Measurements from ENCODE around the gene HOXC11.

HOXC11 gene

DNA sequence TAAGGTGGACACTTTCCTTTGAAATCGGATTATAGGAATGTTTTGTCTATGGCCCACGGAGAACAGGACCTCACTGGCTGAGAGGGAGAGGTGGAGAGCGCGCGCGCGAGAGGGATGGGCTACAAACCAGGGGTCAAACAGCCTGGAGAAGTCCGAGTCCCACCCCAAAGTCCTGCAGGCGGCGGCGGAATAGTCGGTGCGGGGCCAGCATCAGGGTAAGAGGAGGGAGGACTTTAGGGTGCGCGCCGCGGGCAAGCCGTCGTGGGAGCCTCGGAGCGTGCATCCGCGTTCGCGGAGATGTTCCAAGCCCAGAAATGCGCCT, 32.6 kb downstream of the HOXC11 start:
- H3K9ac ChIP-seq (ENCODE audit: low read depth, low read length), result no peak overlapping the region
- no peaks in the 10 kb centered on the region; the same call in 1 of the 2 replicates for H3K4me1 ChIP-seq (ENCODE audit: insufficient read depth, low read length)
- no peaks in the 10 kb centered on the region for H3K36me3 ChIP-seq (ENCODE audit: insufficient read depth, low read length)
- peaks cover 3% of the 10 kb centered on the region; the same call in 1 of the 2 replicates for H3K9me3 ChIP-seq (ENCODE audit: control insufficient read depth, insufficient read depth, low read length)

DNA sequence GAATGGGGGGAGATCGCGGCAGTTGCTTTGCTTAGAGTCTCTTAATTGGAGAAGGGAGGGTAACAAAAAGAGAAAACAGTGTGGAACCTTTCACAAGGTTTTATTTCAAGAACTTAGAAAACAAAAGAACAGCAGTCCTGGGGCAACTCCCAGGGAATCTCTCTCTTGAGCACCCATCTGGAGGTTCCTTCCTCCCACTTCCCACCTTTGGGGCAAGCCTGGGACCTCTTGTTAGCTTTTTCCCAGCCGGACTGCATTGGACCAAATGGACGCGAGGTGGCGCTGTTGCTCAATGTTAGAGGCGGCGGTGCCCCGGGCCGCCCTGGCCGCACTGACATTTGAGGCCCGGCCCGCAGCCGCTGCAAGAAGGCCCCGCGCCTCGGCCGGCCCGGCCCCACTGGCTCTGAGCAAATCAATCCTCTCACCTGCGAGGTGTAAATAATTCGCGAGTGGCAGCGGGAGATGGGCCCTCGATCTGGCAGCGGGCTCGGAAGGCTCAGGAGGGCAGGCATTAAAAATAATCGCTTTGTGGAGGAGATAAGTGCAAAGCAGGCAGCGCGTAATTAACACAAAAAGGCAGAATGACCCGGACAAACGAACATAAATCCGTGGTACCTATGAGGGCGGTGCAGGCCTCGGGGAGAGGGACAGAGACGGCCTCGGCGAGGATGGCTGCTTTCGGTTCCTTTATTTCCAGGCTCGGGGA, 33.1 kb downstream of the HOXC11 start:
- Histone ChIP-seq H3K9me3 (ENCODE audit: control insufficient read depth, insufficient read depth, low read length) (peaks cover 3% of the 10 kb centered on the region; the same call in 1 of the 2 replicates), H3K36me3 (ENCODE audit: insufficient read depth, low read length) (no peaks in the 10 kb centered on the region), H3K4me1 (ENCODE audit: insufficient read depth, low read length) (no peaks in the 10 kb centered on the region; the same call in 1 of the 2 replicates), H3K9ac (ENCODE audit: low read depth, low read length) (no peak overlapping the region)

DNA sequence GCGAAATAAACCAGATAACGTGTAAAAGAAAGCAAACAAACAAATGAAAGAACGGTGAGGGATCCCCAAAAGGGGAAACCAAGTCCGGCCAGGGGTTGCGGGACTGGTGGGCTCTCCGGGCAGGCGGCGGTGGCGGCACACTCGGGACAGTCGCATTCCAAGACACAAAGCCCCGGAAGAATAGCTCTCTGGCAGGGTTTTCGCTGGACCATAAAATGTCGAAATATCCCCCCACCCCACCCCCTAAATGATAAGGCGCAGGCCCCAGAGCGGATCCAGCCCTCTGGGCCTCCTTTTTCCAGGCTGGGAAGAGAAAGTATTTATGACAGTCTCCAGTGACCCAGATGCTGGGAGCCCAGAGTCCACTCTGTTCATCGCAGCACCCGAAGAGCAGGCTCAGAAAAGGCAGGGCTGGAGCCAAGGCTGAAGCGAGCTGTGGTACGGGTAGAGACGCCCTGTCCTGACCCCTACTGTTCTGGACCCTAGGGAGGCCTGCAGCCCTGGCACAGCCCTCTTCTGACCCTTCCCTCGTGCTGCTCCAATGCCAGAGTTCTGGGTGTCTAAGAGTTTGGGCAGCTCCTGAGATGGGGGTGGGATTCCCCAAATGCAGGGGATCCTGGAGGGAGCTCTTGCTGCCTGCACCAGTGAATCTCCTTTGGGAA, 33.8 kb downstream of the HOXC11 start:
- Histone ChIP-seq H3K9ac (ENCODE audit: low read depth, low read length) (no peak overlapping the region), H3K36me3 (ENCODE audit: insufficient read depth, low read length) (no peaks in the 10 kb centered on the region), H3K4me1 (ENCODE audit: insufficient read depth, low read length) (no peaks in the 10 kb centered on the region; the same call in 1 of the 2 replicates), H3K9me3 (ENCODE audit: control insufficient read depth, insufficient read depth, low read length) (peaks cover 3% of the 10 kb centered on the region; the same call in 1 of the 2 replicates)

DNA sequence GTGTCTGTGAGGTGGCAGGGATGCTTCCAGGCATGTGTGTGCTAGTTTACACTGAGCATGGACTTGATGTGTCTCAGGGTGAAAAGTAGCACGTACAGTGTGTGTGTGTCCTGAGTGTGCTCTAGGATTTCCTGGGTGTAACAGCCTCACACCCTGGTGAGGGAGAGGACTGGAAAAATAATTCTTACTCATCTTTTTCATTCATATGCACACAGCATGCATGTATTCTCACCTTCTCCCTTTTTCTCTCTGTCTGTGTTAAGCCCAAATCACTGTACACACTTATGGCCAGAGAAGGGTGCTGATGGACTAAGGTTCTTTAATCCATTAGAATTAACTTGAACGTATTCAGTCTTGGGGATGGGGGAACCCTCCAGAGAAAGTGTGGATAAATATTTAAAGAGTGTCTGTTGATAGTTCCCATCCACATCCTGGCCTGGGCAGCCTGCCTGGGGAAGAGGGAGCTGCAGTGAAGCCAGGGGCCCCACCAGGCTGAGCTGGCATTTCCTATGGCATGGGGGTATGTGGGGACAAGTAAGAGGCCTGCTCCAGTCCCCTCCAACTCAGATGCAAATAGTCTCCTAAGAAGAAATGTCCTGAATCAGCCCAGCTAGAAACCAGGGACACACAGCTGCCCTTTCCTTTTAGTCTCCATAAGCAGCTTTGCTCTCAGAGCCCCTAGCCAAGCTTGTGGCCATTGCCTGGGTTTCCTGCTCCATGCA, 34.8 kb downstream of the HOXC11 start:
- Histone ChIP-seq H3K36me3 (ENCODE audit: insufficient read depth, low read length) (no peaks in the 10 kb centered on the region), H3K4me1 (ENCODE audit: insufficient read depth, low read length) (no peaks in the 10 kb centered on the region; the same call in 1 of the 2 replicates), H3K9ac (ENCODE audit: low read depth, low read length) (no peak overlapping the region), H3K9me3 (ENCODE audit: control insufficient read depth, insufficient read depth, low read length) (peaks cover 3% of the 10 kb centered on the region; the same call in 1 of the 2 replicates)

DNA sequence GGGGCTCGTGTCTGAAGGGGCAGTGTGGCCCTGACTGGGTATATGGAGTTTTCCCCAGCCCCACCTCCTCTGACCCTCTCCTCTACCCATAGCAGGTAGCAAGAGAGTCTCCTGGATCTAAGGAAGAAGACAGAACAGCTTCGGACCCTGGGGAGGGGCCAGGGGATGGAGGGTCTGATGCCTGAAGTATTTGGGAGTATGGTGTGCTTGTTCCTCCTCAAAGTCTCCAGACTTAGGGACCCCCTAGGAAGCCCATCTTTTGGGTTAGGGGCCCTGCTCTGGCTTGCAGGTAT, 35.3 kb downstream of the HOXC11 start:
- Histone ChIP-seq H3K9me3 (ENCODE audit: control insufficient read depth, insufficient read depth, low read length) (peaks cover 3% of the 10 kb centered on the region; the same call in 1 of the 2 replicates), H3K9ac (ENCODE audit: low read depth, low read length) (no peak overlapping the region), H3K4me1 (ENCODE audit: insufficient read depth, low read length) (no peaks in the 10 kb centered on the region; the same call in 1 of the 2 replicates), H3K36me3 (ENCODE audit: insufficient read depth, low read length) (no peaks in the 10 kb centered on the region)

DNA sequence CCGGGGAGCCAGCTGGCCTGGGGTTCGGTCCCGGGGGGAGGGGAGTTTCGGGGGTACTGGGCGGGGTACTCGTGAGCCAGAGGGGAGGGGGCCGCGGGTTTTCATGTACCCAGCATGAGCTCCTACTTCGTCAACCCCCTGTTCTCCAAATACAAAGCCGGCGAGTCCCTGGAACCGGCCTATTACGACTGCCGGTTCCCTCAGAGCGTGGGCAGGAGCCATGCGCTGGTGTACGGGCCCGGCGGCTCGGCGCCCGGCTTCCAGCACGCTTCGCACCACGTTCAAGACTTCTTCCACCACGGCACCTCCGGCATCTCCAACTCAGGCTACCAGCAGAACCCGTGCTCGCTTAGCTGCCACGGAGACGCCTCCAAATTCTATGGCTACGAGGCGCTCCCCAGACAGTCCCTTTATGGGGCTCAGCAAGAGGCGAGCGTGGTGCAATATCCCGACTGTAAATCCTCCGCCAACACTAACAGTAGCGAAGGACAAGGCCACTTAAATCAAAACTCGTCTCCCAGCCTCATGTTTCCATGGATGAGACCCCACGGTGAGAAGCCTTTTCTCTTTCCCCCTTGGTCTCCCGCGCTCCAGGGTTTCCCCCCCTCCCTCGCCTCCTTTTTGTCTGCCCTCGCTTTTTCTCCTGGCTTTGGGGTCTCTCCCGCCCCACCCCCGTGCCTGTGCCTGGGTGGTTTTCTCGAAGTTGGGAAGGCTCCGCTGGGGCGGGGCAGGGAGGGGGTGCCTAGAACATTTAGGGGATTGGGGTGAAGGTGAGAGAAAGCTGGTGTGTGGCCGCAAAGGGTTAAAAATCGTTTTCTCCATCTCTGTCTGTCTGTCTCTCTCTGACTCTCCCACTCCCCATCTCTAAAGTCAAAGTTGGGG, 36.5 kb downstream of the HOXC11 start:
- Histone ChIP-seq H3K36me3 (ENCODE audit: insufficient read depth, low read length) (no peaks in the 10 kb centered on the region), H3K9ac (ENCODE audit: low read depth, low read length) (no peak overlapping the region), H3K9me3 (ENCODE audit: control insufficient read depth, insufficient read depth, low read length) (peaks cover 3% of the 10 kb centered on the region; the same call in 1 of the 2 replicates), H3K4me1 (ENCODE audit: insufficient read depth, low read length) (no peaks in the 10 kb centered on the region; the same call in 1 of the 2 replicates)

- H3K9ac ChIP-seq (ENCODE audit: low read depth, low read length), result no peak overlapping the region
- peaks cover 3% of the 10 kb centered on the region; the same call in 1 of the 2 replicates for H3K9me3 ChIP-seq (ENCODE audit: control insufficient read depth, insufficient read depth, low read length)
- no peaks in the 10 kb centered on the region; the same call in 1 of the 2 replicates for H3K4me1 ChIP-seq (ENCODE audit: insufficient read depth, low read length)
- H3K36me3 ChIP-seq (ENCODE audit: insufficient read depth, low read length), result no peaks in the 10 kb centered on the region
Observed at GRCh38 chr12:54010053-54010971, 37.4 kb downstream of the HOXC11 start.

DNA sequence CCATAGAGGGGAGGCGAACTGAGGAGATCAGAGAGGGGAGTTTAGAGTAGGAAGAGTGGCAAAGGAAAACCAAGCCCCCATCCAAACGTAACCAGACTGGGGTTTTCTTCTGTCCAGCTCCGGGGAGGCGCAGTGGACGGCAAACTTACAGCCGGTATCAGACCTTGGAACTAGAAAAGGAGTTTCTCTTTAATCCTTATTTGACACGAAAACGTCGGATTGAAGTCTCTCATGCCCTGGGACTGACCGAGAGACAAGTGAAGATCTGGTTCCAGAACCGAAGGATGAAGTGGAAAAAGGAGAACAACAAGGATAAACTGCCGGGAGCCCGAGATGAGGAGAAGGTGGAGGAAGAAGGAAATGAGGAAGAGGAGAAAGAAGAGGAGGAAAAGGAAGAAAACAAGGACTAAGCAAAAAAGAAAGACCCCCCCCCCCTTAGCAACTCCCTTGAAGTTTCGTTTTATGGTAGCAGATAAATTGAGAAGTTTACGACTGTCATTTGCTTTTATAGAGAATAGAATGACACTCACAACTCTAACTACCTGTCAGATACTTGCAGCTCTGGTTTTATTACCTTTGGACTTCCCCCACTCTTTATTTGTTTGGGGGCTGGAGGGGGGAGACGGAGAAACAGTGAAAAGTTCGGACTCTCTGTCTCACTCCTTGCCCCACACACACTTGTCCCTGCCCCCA, 38.2 kb downstream of the HOXC11 start:
- H3K4me1 ChIP-seq (ENCODE audit: insufficient read depth, low read length), result no peaks in the 10 kb centered on the region; the same call in 1 of the 2 replicates
- H3K36me3 ChIP-seq (ENCODE audit: insufficient read depth, low read length), result no peaks in the 10 kb centered on the region
- no peak overlapping the region for H3K9ac ChIP-seq (ENCODE audit: low read depth, low read length)
- H3K9me3 ChIP-seq (ENCODE audit: control insufficient read depth, insufficient read depth, low read length), result peaks cover 3% of the 10 kb centered on the region; the same call in 1 of the 2 replicates

- Histone ChIP-seq H3K9me3 (ENCODE audit: control insufficient read depth, insufficient read depth, low read length) (peaks cover 3% of the 10 kb centered on the region; the same call in 1 of the 2 replicates), H3K36me3 (ENCODE audit: insufficient read depth, low read length) (no peaks in the 10 kb centered on the region), H3K4me1 (ENCODE audit: insufficient read depth, low read length) (no peaks in the 10 kb centered on the region), H3K9ac (ENCODE audit: low read depth, low read length) (no peak overlapping the region)
Observed at GRCh38 chr12:54011665-54012532, 39.0 kb downstream of the HOXC11 start.

GRCh38 chr12:54012631-54013409, 39.9 kb downstream of the HOXC11 start:
- no peaks in the 10 kb centered on the region for H3K36me3 ChIP-seq (ENCODE audit: insufficient read depth, low read length)
- peaks cover 3% of the 10 kb centered on the region; the same call in 1 of the 2 replicates for H3K9me3 ChIP-seq (ENCODE audit: control insufficient read depth, insufficient read depth, low read length)
- no peak overlapping the region for H3K9ac ChIP-seq (ENCODE audit: low read depth, low read length)
- no peaks in the 10 kb centered on the region for H3K4me1 ChIP-seq (ENCODE audit: insufficient read depth, low read length)

DNA sequence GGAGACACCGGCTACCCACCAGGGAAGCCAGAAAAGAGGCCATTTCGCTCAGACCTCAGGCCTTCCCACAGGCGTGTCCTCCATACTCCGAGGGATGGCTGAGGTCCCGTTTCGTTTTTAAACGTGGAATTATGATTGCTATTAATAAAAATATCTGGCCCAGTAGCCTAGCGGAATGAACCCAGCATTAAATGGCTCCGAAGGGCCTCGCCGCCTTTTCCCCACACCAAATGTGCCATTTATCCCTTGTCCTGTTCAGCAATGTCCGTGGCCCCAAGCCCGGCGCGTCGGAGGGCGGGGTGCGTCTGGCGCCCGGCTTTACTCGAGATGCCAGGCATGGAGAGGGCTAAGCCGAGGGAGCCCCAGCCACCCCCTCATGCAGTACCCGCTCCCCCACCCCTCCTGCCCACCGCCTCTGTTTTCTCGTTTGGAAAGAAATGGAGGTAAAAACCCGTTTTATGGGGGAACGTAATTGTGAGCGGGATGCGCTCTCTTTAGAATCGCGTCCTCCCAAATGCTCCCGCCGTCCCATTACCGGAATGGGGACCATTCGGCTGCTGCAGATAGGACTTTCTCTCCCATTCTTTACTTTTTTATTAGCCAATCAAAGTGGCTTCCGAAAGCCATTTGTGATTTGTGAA, 41.6 kb downstream of the HOXC11 start:
- H3K36me3 ChIP-seq (ENCODE audit: insufficient read depth, low read length), result no peaks in the 10 kb centered on the region
- no peaks in the 10 kb centered on the region for H3K9me3 ChIP-seq (ENCODE audit: control insufficient read depth, insufficient read depth, low read length)
- H3K4me1 ChIP-seq (ENCODE audit: insufficient read depth, low read length), result no peaks in the 10 kb centered on the region
- no peak overlapping the region for H3K9ac ChIP-seq (ENCODE audit: low read depth, low read length)

Data from ES-I3 (cell line).